ENCODE measurements around the gene TXNL4A.
A peak's percentile ranks its signal among the peaks of the same experiment; 100 is the strongest.

Gene TXNL4A

DNA sequence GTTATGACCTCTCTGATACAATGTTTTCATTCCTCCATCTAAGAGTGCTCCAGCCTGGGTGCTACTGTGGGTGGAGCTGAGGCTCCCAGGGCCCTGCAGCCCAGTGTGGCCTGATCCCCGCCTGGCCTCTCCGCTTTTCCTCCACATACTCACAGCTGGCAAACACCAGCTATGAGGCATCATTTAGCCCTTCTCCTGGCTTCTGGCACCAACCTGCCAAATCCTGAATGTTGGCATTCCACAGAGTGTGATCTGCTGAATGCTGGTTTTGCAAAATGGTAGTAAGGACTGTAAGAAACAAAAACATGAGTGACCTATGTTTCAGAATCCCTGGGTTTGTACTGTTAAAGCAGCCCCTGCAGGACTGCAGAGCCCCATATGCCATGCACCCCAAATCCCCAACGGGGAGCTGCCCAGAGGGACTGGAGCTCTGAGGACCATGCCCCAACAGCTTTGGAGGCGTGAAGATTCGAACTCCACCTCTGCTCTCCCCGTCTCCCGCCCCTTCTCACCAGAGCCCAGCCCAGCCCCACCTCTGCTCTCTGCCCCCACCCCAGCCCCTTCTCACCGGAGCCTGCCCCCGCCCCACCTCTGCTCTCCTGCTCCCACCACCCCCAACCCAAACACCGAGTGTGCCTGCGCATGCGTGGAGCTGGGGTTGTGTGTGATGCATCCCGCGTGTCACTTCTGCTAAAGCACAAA lies 41.2 kb downstream of the TXNL4A start:
- no peak for DNase-seq

DNA sequence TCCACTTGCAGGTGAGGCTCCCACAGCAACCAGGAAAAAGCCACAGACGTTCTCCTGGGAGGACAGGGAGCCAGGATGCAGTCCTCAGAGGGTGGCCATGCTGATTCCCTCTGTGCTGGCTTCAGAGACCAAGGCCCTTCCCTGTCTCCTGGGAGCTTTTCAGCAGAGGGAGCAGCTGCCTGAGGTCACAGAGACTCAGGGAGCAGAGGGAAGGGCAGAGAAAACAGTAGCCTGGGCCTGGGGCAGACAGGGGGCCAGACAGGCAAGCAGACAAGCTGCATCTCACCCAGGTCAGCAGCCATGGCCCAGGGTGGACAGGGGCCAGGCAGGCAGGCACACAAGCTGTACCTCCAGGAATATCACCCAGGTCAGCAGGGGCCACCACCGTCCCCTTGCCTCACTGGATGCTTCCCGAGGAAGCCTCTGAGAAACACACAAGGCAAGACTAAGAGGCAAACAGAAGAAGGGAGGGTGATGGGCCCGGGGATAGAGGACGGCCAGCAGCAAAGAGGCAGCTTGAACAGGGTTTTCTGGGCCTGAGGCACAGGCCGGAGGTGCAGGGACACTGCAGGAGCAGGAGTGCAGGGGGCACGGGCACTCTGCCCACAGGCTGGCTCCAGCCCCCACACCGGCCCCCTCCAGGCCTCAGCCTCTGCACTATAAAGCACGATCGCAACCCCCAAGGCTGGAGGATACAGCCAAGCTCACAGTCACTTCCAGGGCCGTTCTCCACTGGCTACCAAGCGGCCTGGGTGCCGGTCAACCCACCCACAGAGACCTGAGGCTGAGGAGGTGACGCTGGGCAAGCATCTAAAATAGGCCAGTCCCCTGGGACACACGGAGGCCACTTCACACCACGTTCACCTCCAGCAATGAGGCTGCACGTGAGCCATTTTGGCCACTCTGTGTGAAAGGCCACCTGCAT lies 43.0 kb downstream of the TXNL4A start:
- no peak for DNase-seq

DNA sequence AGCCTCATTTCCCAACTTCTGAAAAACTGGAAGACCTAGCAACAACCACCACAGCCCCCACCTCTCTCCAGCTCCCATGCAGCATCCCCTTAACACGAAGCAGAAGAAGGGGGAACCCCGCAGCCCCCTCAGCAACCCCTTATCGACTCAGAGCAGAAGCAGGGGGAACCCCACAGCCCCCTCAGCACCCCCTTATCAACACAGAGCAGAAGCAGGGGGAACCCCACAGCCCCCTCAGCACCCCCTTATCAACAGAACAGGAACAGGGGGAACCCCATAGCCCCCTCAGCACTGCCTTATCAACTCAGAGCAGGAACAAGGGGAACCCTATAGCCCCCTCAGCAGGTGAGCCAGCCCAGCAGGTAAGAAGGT lies 43.6 kb downstream of the TXNL4A start:
- no peak for DNase-seq

DNA sequence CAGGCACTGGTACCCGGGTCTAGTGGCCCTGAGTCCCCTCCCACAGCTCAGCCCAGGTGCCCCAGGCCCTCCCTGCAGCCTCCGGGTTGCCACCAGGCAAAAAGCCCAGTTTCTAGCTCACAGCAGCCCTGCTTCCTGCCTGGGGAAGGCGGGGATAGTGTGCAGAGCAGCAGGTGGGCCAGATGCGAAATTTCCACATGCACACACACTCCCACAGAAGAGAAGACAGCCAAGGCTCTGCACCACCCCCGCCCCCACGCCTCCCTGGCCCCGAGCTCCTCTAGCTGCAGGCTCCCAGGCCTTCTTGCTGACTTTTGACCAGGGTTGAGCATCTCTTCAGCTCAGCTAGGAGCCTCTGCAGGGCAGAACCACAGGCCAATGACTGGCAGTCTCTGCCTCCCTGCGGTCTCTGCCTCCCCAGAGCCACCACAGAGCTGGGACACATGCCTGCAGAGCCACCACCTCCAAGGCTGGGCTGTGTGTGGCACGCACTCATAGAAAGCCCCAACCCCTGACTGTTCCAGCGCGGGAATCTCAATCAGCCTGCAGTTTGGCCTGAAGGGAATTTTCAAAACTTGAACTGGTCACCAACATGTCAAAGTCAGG lies 44.1 kb downstream of the TXNL4A start:
- DNase-seq: peak; percentile 22

DNA sequence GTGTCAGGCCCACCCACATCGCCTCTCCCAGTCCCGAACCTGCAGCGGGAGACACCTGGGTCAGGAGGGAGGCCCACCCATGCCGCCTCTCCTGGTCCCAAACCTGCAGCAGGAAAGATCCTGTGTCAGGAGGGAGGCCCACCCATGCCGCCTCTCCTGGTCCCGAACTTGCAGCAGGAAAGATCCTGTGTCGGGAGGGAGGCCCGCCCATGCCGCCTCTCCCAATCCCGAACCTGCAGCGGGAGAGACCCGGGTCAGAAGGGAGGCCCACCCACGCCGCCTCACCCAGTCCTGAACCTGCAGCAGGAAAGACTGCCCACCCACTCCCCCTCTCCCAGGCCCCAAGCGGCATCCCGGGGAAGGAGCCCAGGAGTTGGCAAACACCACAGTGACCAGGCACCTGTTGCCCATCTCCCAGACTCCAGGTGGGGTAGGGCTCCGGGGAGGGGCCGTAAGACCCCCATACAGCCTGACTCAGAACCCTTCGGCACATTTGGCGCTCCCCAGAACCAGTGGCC lies 44.7 kb downstream of the TXNL4A start:
- no peak for DNase-seq

DNA sequence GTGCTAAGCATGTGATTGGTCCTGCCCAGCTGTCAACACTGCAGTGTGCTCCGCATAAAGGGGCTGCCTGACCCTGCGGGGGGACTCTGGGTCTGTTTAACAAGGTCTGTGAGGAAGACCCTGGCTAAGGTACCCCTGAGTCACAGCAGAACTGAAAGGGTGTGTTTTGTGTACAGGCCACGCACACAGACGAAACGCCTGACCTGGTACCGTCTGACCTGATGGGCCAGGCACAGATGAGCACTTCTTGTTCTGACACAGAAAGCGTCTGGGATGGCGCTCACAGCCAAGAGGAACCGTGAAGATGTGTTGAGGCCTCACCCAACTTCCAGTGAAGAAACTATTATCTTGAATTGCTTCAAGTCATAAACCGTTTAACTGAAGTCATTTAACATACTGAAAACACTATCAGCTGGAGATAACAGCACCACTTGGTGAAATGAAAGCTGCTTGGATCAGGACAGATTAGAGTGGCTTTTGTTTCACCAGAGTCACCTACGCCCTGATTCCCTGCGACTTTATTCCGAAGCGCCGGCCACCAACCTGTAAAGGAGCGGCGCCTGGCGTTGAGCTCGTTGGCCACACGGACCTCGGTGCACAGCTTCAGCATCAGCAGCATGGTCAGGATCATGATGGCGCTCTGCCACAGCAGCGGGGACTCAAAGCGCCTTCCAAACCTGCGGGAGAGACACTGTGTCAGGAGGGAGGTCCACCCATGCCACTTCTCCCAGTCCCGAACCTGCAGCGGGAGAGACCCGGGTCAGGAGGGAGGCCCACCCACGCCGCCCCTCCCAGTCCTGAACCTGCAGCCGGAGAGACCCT lies 45.4 kb downstream of the TXNL4A start:
- DNase-seq: no peak

DNA sequence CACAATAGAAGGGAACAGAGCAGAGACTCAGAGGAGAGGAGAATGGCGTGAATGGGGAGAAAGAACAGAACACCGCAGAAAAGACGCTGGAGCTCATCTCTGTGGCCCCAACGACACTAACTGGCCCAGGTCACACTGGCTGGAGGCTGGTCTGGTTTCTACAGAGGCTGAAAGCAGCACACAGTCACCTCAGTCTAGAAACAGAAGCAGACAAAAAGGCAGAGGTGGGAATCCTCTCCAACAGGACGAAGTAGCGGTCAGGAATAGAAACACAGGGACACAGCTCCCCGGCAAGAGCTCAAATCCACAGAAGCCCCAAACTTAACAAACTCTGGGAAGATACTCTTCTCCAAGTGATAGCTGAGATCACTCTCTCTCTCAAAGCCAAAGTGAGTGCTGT lies 46.2 kb downstream of the TXNL4A start:
- no peak for DNase-seq

DNA sequence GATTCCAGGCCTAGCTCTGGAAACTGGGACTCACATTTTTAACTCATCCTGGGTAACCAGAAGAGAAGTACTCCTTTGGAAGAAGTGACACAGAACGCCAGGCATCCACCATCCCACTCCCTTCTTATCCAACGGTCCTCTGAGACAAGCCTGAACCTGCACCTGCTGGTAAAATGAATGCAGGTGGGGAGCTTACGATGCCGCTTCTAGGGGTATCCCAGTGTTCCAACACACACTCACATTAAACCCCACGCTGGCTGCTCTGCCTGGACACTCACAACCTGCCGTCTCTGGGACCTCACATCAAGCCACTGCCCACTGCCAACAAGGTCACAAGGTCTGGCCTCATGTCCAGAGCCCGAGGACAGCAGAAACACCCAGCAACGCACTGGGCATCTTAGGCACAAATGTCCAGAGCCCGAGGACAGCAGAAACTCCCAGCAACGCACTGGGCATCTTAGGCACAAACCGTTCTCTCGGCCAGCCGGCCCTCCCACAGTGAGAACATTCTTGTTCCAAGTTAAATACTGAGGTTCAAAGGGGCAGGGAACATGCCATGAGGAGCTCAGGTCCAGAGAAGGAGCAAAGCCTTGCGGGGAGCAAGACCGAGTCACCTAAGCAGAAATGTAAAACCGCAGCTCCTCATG lies 46.8 kb downstream of the TXNL4A start:
- no peak for DNase-seq

DNA sequence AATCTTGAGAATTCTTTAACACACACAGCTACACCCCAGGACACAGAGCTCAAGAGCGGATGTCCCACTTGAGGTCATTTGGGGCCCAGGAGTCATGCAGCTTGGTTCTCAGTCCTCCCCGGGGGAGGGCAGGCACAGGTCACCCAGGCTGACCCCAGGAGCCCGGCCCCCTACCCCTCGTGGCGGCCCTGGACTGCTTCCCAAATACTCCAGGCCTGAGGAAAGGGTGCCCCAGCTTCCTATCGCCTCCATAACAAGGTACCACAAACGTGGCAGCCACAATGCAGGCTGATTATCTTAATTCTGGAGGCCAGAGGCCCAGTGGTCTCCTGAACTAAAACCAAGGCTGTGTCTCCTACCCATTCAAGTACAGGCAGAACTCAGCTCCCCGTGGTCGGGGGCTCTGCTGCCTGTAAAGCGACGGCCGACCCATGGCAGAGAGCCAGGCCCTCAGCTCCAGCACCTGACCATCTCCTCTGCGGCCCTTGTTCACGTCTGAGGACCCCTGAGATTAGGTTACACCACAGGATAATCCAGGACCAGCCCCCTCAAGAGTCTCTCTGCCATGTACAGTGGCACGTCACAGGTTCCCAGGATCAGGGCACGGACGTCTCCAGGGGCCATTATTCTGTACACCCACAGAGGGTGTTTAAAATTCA lies 47.4 kb downstream of the TXNL4A start:
- DNase-seq: no peak

DNA sequence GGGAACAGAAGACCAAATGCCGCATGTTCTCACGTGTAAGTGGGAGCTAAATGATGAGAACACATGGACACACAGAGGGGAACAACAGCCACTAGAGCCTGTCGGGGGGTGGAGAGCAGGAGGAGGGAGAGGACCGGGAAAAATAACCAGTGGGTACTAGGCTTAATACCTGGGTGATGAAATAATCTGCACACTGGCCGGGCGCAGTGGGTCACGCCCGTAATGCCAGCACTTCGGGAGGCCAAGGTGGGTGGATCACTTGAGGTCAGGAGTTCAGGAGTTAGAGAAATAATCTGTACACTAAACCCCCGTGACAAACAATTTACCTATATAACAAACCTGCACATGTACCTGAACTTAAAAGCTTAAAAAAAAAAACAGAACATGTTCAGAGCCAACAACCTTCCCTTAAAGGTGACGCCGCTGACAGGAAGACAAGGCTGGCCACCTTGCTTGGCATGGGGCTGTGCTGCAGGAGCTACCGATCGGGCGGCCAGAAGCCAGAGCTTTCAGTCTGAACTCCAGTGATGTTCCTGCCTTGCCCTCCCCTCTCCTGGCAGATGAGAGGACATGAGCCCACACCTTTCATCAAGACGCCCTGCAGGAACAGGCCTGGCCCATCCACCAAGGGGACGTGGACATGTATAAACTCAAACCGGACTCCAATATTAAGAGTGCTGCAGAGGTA lies 48.1 kb downstream of the TXNL4A start:
- DNase-seq: no peak

DNA sequence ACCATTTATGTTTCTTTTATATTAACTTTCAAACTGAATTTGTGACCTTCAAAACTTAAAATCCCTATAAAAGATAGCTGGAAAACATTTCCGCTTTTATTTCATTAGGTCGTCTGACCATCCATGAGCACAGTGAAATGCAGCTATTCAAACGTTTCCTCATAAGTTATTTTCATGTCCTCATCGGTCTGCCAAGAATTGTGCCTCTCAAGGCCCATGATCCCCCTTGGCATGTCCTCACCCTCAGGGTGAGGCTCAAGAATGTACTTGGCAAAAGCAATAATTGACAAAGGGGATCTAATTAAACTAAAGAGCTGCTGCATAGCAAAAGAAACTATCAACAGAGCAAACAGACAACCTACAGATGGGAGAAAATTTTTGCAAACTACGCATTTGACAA lies 49.3 kb downstream of the TXNL4A start:
- DNase-seq: no peak

DNA sequence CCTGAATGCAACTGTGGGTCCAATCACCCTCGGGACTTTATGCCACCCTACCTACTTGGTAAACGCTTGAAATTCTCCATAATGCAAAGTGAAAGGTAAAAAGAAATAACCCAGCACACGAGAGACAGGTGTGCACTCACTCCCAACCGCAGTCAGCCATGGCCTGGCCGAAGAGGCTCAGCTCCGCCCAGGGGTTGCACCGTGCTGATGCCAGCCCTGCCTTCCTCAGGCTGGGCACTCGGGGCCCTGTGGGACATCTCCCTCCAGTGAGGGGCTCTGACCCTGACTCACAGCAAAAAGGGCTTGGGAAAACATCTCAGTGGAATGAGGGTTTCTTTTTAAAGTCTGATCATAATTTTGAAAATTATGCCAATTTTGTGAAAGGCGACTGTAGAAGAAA lies 50.2 kb downstream of the TXNL4A start:
- DNase-seq: no peak

DNA sequence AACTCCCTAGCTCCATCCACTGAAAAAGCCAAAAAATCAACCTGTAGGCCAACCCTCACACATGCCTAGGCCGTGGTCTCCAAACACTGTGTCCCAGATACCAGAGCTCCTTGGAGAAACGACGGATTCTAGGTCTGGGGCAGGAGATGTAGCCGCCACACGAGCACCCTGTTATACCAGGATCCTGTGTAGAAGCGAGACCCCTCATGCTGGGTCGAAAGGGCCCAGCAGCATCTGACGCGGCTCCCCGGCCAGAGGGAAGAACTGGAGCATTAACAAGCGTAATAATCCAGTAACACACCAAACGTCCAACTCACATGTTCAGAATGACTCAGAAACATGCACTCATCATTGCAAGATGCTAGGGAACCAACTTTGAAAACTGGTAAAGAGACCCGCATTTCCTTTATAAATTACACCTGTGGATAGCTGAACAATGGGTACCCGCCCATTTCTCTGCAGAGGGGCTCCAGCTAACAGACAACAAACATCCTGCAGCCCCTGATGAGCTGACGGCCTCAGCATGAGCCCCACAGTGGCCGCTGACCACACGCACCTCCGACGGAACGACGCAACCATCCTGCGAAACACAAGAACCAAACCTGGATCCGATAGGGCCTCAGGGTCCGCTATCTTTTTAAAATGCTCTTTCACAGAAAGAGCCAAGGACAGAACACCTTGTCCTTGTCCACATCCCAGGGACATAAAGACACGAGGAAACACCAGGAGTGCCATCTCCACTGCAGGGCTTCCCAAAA lies 51.1 kb downstream of the TXNL4A start:
- no peak for DNase-seq

DNA sequence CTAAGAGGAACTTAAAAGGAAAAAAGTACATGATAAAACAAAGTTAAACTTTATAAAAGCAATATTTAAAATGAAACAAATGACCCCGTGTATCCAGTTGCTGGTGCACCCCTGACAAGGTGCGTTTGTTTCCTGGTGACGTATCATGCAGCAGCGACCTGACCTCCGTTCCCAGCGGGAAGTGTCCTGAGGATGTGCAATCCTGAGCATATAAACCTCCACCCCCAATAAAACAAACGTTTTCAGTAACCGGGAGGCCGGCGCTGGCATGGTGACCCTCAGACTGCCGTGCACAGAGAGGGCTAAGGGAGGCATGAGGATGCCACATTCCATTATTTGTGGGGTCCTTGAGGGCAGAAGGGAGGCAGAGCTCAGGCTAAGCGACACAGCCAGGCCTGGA lies 51.7 kb downstream of the TXNL4A start:
- no peak for DNase-seq

DNA sequence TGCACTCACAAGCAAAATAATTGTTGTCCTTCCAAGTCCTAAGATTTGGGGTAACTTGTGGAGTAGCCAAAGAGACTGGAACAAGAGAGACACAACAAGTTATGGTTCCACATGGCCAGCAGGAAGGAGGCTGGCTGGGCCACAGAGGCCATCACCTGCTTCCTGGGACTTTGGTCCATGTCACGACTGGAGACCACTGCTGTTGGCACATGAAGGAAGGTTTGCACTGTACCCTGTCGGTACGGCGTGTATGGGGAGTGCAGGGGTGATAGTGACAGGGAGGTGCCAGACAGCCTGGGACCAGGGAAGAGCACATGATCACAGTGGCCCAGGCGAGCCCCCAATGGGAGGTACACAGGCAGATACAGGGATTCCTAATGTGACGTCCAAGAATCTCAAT lies 52.4 kb downstream of the TXNL4A start:
- no peak for DNase-seq

DNA sequence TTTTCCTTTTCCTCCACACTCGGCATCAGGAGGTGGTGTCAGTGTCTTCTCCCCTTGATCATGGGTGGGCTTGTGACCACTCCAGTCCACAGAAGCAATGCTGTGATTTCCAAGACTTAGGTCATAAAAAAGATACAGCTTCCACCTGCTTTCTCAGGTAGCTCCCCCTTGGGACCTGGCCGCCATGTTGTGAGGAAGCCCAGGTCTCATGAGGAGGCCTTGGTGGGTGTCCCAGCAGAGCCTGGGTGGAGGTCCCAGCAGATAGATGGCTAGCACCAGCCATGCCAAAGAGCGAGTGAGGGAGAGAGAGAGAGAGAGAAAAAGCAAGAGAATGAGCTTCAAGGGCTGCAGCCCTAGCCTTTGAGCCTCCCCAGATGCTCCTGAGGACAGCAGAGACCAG lies 52.9 kb downstream of the TXNL4A start:
- DNase-seq: no peak

DNA sequence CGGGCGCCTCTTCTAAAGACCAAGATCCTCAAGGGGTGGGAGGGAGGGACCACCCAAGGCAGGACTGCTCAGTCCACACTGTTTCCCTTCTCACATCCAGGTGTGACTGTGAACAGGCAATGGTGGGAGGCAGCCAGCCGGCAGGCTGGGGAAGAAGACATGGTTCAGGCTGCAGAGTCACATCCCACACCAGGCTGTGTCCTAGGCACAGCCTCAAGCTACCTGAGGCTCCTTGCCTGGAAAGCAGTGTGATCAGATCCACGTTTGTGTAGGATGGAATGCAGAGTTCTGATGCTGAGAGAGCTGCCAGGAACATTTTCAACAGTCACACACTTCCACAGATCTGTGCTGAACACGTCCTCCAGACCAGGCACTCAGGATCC lies 53.3 kb downstream of the TXNL4A start:
- DNase-seq: no peak

DNA sequence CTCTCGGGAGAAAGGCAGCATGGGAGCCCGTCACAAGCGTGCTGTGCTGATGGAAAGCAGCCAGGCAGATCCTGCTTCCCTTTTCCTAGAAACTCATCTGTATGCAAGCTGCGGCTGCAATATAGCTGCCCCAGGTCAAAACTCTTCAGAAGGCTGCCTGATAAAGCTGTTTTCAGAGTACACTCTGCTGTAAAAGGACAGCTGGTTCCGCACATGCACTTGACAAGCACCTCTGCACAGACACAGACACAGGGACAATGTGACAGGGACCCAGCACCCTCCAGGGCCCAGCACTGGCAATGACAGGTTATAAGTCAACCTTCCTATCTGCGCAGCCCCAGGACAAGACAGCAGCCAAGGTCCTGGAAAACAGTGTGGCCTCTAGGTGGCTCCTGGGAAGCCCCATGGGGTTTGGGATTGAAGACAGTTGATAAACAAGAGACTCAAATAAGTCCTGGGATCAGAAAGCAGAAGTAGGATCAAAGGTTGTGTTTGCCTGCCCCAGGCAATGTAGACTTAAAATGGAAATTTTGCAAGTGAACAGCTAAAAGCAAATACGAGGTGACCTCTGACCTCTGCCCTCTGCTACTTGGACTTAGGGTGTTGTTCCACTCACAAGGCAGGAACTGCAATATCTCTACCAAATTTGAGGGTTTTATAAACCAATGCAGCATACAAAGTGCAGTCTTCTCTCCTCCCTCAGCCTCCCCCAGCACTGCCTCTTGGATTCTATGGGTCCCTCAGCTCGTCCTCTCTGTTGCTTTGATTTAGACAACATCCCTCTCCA lies 53.9 kb downstream of the TXNL4A start:
- DNase-seq: no peak

DNA sequence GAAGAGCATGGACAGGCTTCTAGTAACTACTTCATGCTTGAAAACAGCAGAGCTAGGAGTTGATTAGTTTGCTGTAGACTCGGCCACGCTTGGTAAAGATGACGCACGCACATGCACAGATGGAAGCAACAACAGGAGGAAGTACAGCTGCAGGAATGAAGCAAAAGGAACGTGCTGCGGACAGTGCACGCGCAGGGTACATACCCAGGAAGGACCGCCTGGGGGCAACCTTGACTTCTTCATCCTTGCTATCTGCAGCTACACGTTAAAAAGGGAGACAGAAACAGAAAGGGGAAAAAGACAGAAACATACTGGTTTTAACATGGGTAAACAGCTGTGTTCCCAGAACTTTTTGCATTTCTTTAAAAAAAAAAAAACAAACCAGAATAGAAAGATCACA lies 54.6 kb downstream of the TXNL4A start:
- no peak for DNase-seq

DNA sequence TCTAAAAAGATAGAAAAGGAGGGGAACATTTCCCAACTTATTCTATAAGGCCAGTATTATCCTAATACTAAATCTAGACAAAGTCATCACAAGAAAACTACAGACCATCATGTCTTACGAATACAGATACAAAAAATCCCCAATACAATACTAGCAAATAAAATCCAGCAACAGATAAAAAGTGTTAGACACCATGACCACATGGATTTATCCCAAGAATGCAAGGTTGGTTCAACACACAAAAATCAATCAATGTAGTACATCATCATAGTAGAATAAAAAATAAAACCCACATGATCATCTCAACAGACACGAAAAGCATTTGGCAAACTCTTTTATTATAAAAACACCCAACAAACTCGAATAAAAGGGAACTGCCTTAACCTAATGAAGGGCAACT lies 55.5 kb downstream of the TXNL4A start:
- DNase-seq: no peak
